ENCODE results near the gene PXN.

The PXN gene

GRCh38 chr12:120164293-120164692 lies 101.2 kb downstream of the PXN start:
- no peak for DNase-seq

GRCh38 chr12:120162763-120163162 lies 102.8 kb downstream of the PXN start:
- no peak for DNase-seq

- no peak for DNase-seq
Observed at GRCh38 chr12:120161852-120162251, 103.7 kb downstream of the PXN start.

Measured in activated naive CD4-positive, alpha-beta T cell treated with Interleukin-2 at 50 U/mL for 16 hours (primary cell).